HG02870 (cell line): ENCODE measurements around the gene NEK5.

Source experiments
- ATAC-seq: cut with Tn5 transposase; IDR thresholded peaks from one replicate; pipeline ENCODE4 v1.9.1; 2021; ENCODE audit warnings: mild to moderate bottlenecking, moderate library complexity; ENCODE audit not compliant: unreplicated experiment

Gene NEK5

GRCh38 chr13:52016296-52016695 is 112.6 kb downstream of the NEK5 start:
- ATAC-seq = no peak

- no peak for ATAC-seq
Observed at GRCh38 chr13:52012512-52012836, 116.4 kb downstream of the NEK5 start.

- ATAC-seq = peak; percentile 99
Observed at GRCh38 chr13:52011632-52012511, 117.0 kb downstream of the NEK5 start, which contains the start of gene ALG11. TSS of gene ALG11 (plus strand) at chr13:52012398. CDS start at chr13:52012419, 21 bp downstream.

GRCh38 chr13:52010890-52011631 is 117.8 kb downstream of the NEK5 start, which contains the start of gene ATP7B:
TSS of gene ATP7B (minus strand) at chr13:52011450. CDS start at chr13:52011337, 113 bp downstream.
- ATAC-seq = no peak

- no peak for ATAC-seq
Observed at GRCh38 chr13:52009946-52010345, 118.9 kb downstream of the NEK5 start.

- no peak for ATAC-seq
Observed at GRCh38 chr13:52006523-52007245, 122.2 kb downstream of the NEK5 start.

- no peak for ATAC-seq
Observed at GRCh38 chr13:52005841-52006522, 122.9 kb downstream of the NEK5 start.

GRCh38 chr13:52004511-52005170 is 124.2 kb downstream of the NEK5 start:
- no peak for ATAC-seq

GRCh38 chr13:52003541-52003940 is 125.3 kb downstream of the NEK5 start:
- ATAC-seq = no peak

- no peak for ATAC-seq
Observed at GRCh38 chr13:52002361-52002760, 126.5 kb downstream of the NEK5 start.

- peak; percentile 91 for ATAC-seq
Observed at GRCh38 chr13:52001120-52001731, 127.6 kb downstream of the NEK5 start.

GRCh38 chr13:51999921-52000320 is 129.0 kb downstream of the NEK5 start:
- ATAC-seq = no peak

GRCh38 chr13:51999510-51999911 is 129.4 kb downstream of the NEK5 start:
- ATAC-seq = no peak

GRCh38 chr13:51998723-51999509 is 130.0 kb downstream of the NEK5 start:
- ATAC-seq = no peak

GRCh38 chr13:51997641-51998330 is 131.1 kb downstream of the NEK5 start:
- ATAC-seq = no peak

GRCh38 chr13:51997186-51997585 is 131.7 kb downstream of the NEK5 start:
- ATAC-seq = no peak

GRCh38 chr13:51996641-51997040 is 132.2 kb downstream of the NEK5 start:
- no peak for ATAC-seq
